Heart left ventricle (tissue), 16 donors: ENCODE measurements around the gene C1QTNF2. TPM values are rescaled to one million over a fixed set of nuclear protein-coding genes. Genes with fewer than 3 reads are reported as not detected.
A peak's percentile ranks its signal among the peaks of the same experiment; 100 is the strongest.

Source experiments
- ATAC-seq, 4 donors: fragments of 200-7000 bp; cut with Tn5 transposase; one replicate each; pipeline ENCODE4 v1.9.1; 2020 to 2022; ENCODE audit warnings: moderate library complexity in 4 of 4, mild to moderate bottlenecking in 3 of 4, moderate number of reproducible peaks in 1 of 4
- DNase-seq, 5 donors: peaks; one replicate each; pipeline ENCODE4 v3.0.0-alpha.2; 2020
- H3K27ac ChIP-seq, 12 donors: fragments of 200-600 bp; sonication (generic) in 4 of 12; one replicate each; pipeline versions ENCODE4 v1.5.0 to v1.8.0; 2016 to 2022; ENCODE audit warnings: mild to moderate bottlenecking in 2 of 12
- H3K27me3 ChIP-seq, 9 donors: fragments of 200-600 bp; sonication (generic) in 2 of 9; one replicate each; pipeline versions ENCODE4 v1.5.1 to v1.8.0; 2016 to 2022; ENCODE audit warnings: mild to moderate bottlenecking in 3 of 9
- H3K36me3 ChIP-seq, 9 donors: fragments of 200-600 bp; sonication (generic) in 2 of 9; one replicate each; pipeline versions ENCODE4 v1.5.0 to v1.8.0; 2018 to 2022; ENCODE audit warnings: mild to moderate bottlenecking in 2 of 9
- H3K4me1 ChIP-seq, 12 donors: fragments of 200-600 bp; sonication (generic) in 4 of 12; one replicate each; pipeline versions ENCODE4 v1.5.0 to v1.8.0; 2016 to 2022; ENCODE audit warnings: mild to moderate bottlenecking in 3 of 12
- H3K4me3 ChIP-seq, 12 donors: fragments of 200-600 bp; sonication (generic) in 4 of 12; one replicate each; pipeline versions ENCODE4 v1.5.0 to v1.8.0; 2017 to 2022; ENCODE audit warnings: mild to moderate bottlenecking in 9 of 12, moderate library complexity in 4 of 12
- H3K9me3 ChIP-seq, 12 donors: fragments of 200-600 bp; sonication (generic) in 4 of 12; one replicate each; pipeline versions ENCODE4 v1.5.0 to v1.8.0; 2016 to 2022; ENCODE audit warnings: mild to moderate bottlenecking in 1 of 12
- CTCF ChIP-seq, 12 donors: fragments of 200-600 bp; sonication (generic) in 4 of 12; IDR thresholded peaks; one replicate each; pipeline versions ENCODE4 v1.5.0 to v1.8.0; 2018 to 2022; ENCODE audit warnings: antibody characterized with exemption in 12 of 12, mild to moderate bottlenecking in 5 of 12
- POLR2A ChIP-seq, 2 donors: fragments of 450-650 bp; IDR thresholded peaks; one replicate each; pipeline ENCODE4 v1.6.1; 2017; ENCODE audit warnings: antibody characterized with exemption in 2 of 2, mild to moderate bottlenecking in 2 of 2, moderate library complexity in 2 of 2
- WGBS, 4 donors: extraction: QIAGEN DNeasy Blood & Tissue Kit in 2 of 4; methylation state at CpG; one replicate each; pipeline versions ENCODE4 v1.1.5 to v1.1.7; 2013 to 2018; 5-methylcytosine and 5-hydroxymethylcytosine counted together
- intact Hi-C, 10 donors: fragments of 100-400 bp; cut with DNase I; formaldehyde crosslinking; loops; one replicate each; pipeline versions ENCODE4 v1.11.1 to v1.14.2; 2022
- polyA plus RNA-seq, 2 donors: library from polyadenylated mRNA; stranded (reverse); fragments of 200-250 nt; gene quantifications; one replicate each; pipeline ENCODE4 v1.2.3, GENCODE V29; 2013
- total RNA-seq, 9 donors: library from RNA; depleted of rRNA in 2 of 9; stranded (reverse); fragments of >200 nt in 2 of 9; fragmentation: NEBNext Ultra II Directional in 3 of 9; extraction: Animal tissue kit (Norgen Biotek cat#: 25700) in 3 of 9; gene quantifications; one replicate each; pipeline versions ENCODE4 v1.1.0 to v1.2.4, GENCODE V29; 2016 to 2023
- donor health status: ischemic (EF 13 %, LVEDD 7.1; RV severe dilation, severe dysfunction).
- donor health status: healthy with polysubstance abuse.
- donor health status: DM: no; HTN: yes; CAD: no.
- donor health status: DM: no; HTN: no; CAD: no.
- donor health status: ischemic (EF 25% LVEDD 6.9; RV normal size, moderate dysfunction).
- donor health status: ischemic (EF 25% LVEDD 5.7; RV mildly dilated, moderate dysfunction).
- donor health status: healthy.
- donor health status: DM: yes; HTN: yes; CAD: no.
- donor health status: ischemic (EF 35%, LVEDD 5.7; RV mildly dilated, moderate dysfunction).
- donor health status: nonischemic (EF 11% LVEDD 7.7; RV severe dilation, severe dysfunction).
- donor health status: DM: yes; HTN: yes; CAD: no.
- donor health status: PGD.
- donor health status: ischemic (EF 29% LVEDD 5.4; RV normal size, mild dysfunction).
- donor health status: nonischemic (EF 23%, LVEDD 6.1; RV moderate dilation, normal function).

The C1QTNF2 gene
- total and polyA plus RNA-seq, 11 donors, result 0.44 to 1.6 (median 1.0) TPM

DNA sequence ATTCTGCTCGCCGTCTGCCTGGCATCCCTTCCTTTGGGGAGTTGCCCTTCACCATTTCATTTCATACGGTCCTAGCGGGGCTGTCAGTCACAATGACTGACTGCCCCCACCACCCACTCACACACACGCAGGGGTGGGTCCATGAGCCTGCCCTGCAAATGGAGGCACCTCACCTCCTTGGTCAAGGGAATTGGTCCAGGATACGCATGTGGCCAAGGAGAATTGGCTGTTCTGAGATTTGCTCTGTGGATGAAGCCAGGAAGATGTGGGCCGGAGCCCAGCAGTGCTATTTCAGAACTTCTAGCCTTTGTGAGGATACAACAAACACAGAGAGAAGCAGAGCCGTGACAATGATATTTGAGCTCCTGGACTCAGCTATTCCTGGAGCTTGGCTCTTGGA is 17.0 kb downstream of the C1QTNF2 start:
- Histone ChIP-seq H3K27ac (peak overlapping the region in 1 of 12 donors; percentile 18), H3K4me1 (peaks cover 0 to 33% (median 11%) of the 10 kb centered on the region in 12 donors), H3K36me3 (peaks cover 0 to 15% (median 0%) of the 10 kb centered on the region in 9 donors), H3K27me3 (no peaks in the 10 kb centered on the region), H3K4me3 (no peak overlapping the region), H3K9me3 (no peaks in the 10 kb centered on the region)
- ATAC-seq, result no peak
- 68 to 86% (median 80%) methylated on average over 8 of the region's 8 CpGs for WGBS, 4 donors
- TF ChIP-seq POLR2A (IDR thresholded peaks at IDR 0.05) (no peak), CTCF (IDR thresholded peaks at IDR 0.05) (no peak)
- intact Hi-C loops, result no loop called here
- peak in 1 of 5 donors; percentile 54 for DNase-seq

GRCh38 chr5:160352308-160352707 is 18.1 kb downstream of the C1QTNF2 start:
- H3K4me3 ChIP-seq, result no peak overlapping the region
- peaks cover 0 to 22% (median 5%) of the 10 kb centered on the region in 12 donors for H3K4me1 ChIP-seq
- H3K9me3 ChIP-seq, result no peaks in the 10 kb centered on the region
- WGBS, 4 donors, result 95 to 100% (median 97%) methylated on average over 4 of the region's 4 CpGs
- no peak for TF ChIP-seq CTCF (IDR thresholded peaks at IDR 0.05)
- no peak for TF ChIP-seq POLR2A (IDR thresholded peaks at IDR 0.05)
- intact Hi-C loops, result no loop called here
- H3K27ac ChIP-seq, result no peak overlapping the region
- DNase-seq, result no peak
- no peak for ATAC-seq
- no peaks in the 10 kb centered on the region for H3K27me3 ChIP-seq
- H3K36me3 ChIP-seq, result peaks cover 0 to 15% (median 0%) of the 10 kb centered on the region in 9 donors

- Histone ChIP-seq H3K36me3 (peaks cover 0 to 15% (median 0%) of the 10 kb centered on the region in 9 donors), H3K4me1 (peaks cover 0 to 16% (median 0%) of the 10 kb centered on the region in 12 donors), H3K9me3 (no peaks in the 10 kb centered on the region), H3K27me3 (no peaks in the 10 kb centered on the region), H3K4me3 (no peak overlapping the region), H3K27ac (no peak overlapping the region)
- DNase-seq (no peak), ATAC-seq (no peak)
- 64 to 74% (median 73%) methylated on average over 4 of the region's 4 CpGs for WGBS, 4 donors
- intact Hi-C loops, result loop anchor here in 5 of 10 donors (5.0 kb wide), 3 partner anchors 268 to 328 kb away; no protein-coding TSS in a partner anchor
- TF ChIP-seq CTCF (IDR thresholded peaks at IDR 0.05), result no peak
- TF ChIP-seq POLR2A (IDR thresholded peaks at IDR 0.05), result no peak
Observed at GRCh38 chr5:160349935-160350303, 20.5 kb downstream of the C1QTNF2 start.

- intact Hi-C loops, result loop anchor here in 5 of 10 donors (5.0 kb wide), 3 partner anchors 267 to 327 kb away; no protein-coding TSS in a partner anchor
- no peak overlapping the region for H3K4me3 ChIP-seq
- no peaks in the 10 kb centered on the region for H3K9me3 ChIP-seq
- no peak for DNase-seq
- peaks cover 0 to 15% (median 0%) of the 10 kb centered on the region in 9 donors for H3K36me3 ChIP-seq
- H3K27me3 ChIP-seq, result no peaks in the 10 kb centered on the region
- peaks cover 0 to 17% (median 0%) of the 10 kb centered on the region in 12 donors for H3K4me1 ChIP-seq
- 96 to 97% (median 97%) methylated on average over 24 to 27 of the region's 27 CpGs for whole genome bisulfite sequencing, 4 donors
- TF ChIP-seq CTCF (IDR thresholded peaks at IDR 0.05), result no peak
- TF ChIP-seq POLR2A (IDR thresholded peaks at IDR 0.05), result no peak
- no peak for ATAC-seq
- no peak overlapping the region for H3K27ac ChIP-seq
Observed at GRCh38 chr5:160349249-160349934, 21.0 kb downstream of the C1QTNF2 start.
